ENCODE results near the gene TPSG1.
"Not testable (repeated sequence)": the region's sequence is repeated elsewhere in the genome, so short reads cannot be mapped to it uniquely, and the experiment has no call there.

TPSG1 gene

GRCh38 chr16:1225051-1225451 is at the start of gene TPSG1:
Gene TPSG1 (minus strand): TSS chr16:1225268. CDS start chr16:1225252, 16 bp downstream.
- DNase-seq (ENCODE audit: low read depth): no peak

GRCh38 chr16:1274767-1275166 is 49.7 kb upstream of the TPSG1 start:
- no peak for DNase-seq (ENCODE audit: low read depth)

DNA sequence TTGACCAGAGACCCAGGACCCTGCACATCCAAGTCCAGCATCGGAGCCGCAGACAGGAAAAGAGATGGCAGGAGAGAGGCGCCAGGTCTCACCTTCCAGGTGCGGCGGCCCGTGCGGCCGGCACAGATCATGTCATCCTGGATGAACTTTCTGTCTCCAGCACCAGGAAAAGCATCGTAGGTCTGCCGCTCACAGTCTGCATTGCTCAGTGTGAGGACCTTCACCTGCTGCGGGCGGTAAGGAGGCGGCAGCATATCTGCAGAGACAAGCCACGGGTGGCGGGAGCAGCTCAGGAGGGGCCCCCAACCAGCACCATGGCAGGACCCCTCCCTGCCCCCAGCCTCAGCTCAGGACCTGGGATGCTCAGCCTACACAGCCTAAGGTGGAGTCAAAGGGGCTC is 48.7 kb upstream of the TPSG1 start:
- no peak for DNase-seq (ENCODE audit: low read depth)

DNA sequence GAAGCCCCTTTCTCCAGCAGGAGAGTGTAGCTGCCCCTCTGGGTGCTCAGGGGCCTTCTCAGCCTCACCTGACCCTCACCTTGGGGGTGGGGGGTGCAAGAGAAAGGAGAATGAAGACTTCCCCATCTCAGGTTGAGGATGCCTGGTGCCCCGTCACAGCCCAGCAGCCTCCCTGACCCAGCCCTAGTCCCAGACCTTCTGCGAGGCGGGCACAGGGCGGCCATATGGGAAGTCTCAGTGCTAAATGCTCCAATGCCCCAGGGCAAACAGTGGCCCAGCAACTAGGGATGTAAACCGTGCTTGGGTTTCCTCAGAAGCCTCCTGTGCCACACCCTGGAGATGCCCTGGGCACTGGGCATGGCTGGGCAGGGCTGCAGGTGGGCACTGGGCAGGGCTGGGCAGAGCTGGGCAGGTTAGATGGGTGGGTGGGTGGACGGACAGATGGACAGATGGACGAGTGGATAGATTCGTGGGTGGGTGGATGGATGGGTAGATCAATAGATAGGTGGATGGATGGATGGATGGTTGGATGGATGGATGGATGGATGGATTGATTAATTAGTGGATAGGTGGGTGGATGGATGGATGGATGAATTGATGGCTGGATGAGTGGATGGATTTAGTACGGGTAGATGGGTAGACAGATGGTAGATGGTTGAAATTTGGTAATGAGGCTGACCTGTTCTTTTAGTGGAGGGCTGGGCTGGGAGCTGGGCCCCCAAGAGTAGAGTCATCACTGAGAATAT is 47.6 kb upstream of the TPSG1 start:
- no peak for DNase-seq (ENCODE audit: low read depth)

DNA sequence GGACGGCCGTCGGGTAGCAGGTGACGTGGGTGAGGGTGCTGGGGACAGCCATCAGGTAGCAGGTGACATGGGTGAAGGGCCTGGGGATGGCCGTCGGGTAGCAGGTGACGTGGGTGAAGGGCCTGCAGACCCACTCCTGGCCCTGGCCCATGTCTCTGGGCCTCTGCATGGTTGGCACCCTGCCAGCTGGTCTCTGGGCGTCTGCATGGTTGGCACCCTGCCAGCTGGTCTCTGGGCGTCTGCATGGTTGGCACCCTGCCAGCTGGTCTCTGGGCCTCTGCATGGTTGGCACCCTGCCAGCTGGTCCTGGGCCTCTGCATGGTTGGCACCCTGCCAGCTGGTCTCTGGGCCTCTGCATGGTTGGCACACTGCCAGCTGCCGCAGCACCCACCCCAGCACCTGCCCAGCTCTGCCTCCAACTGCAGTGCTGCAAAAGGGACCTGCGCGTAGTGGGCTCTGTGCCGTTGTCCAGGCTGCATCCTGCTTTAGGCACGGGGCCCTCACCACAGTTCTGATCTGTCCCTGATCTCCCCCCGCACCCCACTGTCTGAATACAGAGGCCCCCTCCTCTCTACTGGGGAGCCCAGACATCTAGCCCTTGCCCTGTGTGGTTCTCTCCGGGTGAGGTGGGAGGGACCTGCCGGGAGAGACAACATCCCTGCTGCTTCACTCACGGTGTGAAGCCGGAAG is 46.8 kb upstream of the TPSG1 start:
- DNase-seq (ENCODE audit: low read depth): not testable (repeated sequence)

- no peak for DNase-seq (ENCODE audit: low read depth)
Measured at GRCh38 chr16:1271380-1271723, 46.3 kb upstream of the TPSG1 start.

- not testable (repeated sequence) for DNase-seq (ENCODE audit: low read depth)
Measured at GRCh38 chr16:1269418-1269817, 44.4 kb upstream of the TPSG1 start.

GRCh38 chr16:1265826-1266225 is 40.8 kb upstream of the TPSG1 start:
- no peak for DNase-seq (ENCODE audit: low read depth)

GRCh38 chr16:1265090-1265630 is 40.1 kb upstream of the TPSG1 start:
- DNase-seq (ENCODE audit: low read depth): no peak

- no peak for DNase-seq (ENCODE audit: low read depth)
Measured at GRCh38 chr16:1264345-1265089, 39.4 kb upstream of the TPSG1 start.

DNA sequence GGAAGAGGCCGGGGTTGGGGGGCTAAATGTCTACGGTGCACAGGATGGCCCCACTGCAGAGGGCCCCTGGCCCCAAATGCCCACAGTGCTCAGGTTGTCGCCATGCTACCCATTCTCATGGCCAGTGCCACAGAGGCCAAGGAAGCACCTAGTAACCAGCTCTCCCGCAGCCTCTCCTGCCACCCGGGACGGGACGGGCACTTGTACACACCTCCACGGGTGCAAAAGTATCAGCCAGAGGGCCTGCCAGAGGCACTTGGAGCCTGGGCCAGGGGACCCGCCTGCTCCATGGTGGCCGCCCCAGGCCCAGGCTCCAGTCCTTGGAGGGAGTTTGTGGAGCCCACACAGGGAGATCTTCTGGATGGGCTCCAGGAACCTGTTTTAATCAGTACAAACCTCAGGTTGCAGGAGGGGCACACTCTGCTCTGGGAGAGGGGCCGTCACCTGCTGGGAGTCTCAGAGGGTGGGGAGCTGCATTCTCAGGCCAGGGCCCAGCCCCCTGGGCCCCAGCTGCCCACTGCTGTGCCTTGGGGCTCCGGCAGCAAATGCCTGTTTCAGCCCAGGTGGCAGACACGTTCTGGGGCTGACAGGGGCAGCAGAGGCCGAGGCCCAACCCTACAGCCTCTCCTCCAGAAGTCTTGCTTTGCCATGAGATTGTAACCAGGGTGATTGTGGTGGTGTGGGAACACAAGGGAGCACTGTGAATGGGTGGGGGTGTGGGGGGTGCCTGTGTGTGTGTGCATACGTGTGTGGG is 38.7 kb upstream of the TPSG1 start:
- no peak for DNase-seq (ENCODE audit: low read depth)

GRCh38 chr16:1262846-1263221 is 37.8 kb upstream of the TPSG1 start:
- no peak for DNase-seq (ENCODE audit: low read depth)

GRCh38 chr16:1262210-1262845 is 37.3 kb upstream of the TPSG1 start:
- DNase-seq (ENCODE audit: low read depth): no peak

- DNase-seq (ENCODE audit: low read depth): no peak
Measured at GRCh38 chr16:1261131-1261892, 36.2 kb upstream of the TPSG1 start.

GRCh38 chr16:1260101-1260680 is 35.1 kb upstream of the TPSG1 start:
- no peak for DNase-seq (ENCODE audit: low read depth)

DNA sequence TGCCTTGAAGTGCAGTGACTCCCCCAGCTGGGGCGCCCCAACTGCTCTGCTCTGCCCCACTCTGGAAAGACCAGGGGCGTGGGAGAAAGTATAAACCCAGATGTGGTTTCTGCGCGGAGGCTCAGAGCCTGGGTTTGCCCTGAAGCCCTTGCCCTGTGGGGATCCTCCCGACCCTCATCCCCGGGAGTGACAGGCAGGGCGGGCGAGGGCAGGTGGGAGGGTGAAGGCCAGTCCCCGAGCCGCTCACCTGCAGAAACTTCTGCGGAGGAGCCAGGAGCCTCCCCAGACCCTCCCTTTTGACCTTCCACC is 34.6 kb upstream of the TPSG1 start:
- no peak for DNase-seq (ENCODE audit: low read depth)

- no peak for DNase-seq (ENCODE audit: low read depth)
Measured at GRCh38 chr16:1258906-1259759, 34.1 kb upstream of the TPSG1 start.

DNA sequence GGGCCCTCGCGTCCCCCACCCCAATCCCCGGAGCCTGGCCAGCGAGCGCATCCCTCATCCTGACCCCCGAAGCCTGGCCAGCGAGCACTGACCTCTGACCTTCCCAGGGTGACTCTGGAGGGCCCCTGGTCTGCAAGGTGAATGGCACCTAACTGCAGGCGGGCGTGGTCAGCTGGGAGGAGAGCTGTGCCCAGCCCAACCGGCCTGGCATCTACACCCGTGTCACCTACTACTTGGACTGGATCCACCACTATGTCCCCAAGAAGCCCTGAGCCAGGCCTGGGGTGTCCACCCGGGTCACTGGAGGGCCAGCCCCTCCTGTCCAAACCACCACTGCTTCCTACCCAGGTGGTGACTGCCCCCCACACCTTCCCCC is 33.1 kb upstream of the TPSG1 start:
- DNase-seq (ENCODE audit: low read depth): no peak

- DNase-seq (ENCODE audit: low read depth): no peak
Measured at GRCh38 chr16:1257561-1258224, 32.6 kb upstream of the TPSG1 start.
